ENCODE results near the gene CCDC82. TPM values are rescaled to one million over a fixed set of nuclear protein-coding genes. Genes with fewer than 3 reads are reported as not detected.

Gene CCDC82
- total RNA-seq, 1 experiment from 2014 or later: 15.8 TPM

- POLR2A ChIA-PET: interaction anchor here (0.6 to 8.4 kb wide), 49 partner anchors 14 to 1788 kb away, joined by 3 to 217 read pairs (median 4); partner anchors contain the start of genes CCDC82, CEP57, FAM76B and JRKL
- TSS peak; percentile 64 for BruUV-seq (replicated peaks)
- DNase-seq (ENCODE audit: unreplicated experiment): no peak
- CTCF ChIA-PET: interaction anchor here (0.6 to 11.2 kb wide), 111 partner anchors 8 to 678 kb away, joined by 3 to 202 read pairs (median 5); partner anchors contain the start of genes CCDC82, JRKL and MTMR2
- peak overlapping the region; percentile 94 for H3K27ac Mint-ChIP-seq (ENCODE audit: low read depth, unreplicated experiment)
- H3K4me3 Mint-ChIP-seq (ENCODE audit: unreplicated experiment): peak overlapping the region; percentile 95
- peak; percentile 3 for TF ChIP-seq CTCF (IDR thresholded peaks at IDR 0.05; ENCODE audit: unreplicated experiment)
- H3K27me3 Mint-ChIP-seq (ENCODE audit: insufficient read depth, unreplicated experiment): no peaks in the 10 kb centered on the region
- intact Hi-C loops (cut with micrococcal nuclease): loop anchor here (2.0 to 5.0 kb wide), 3 partner anchors 80 to 420 kb away; partner anchors contain the start of gene MTMR2
- peaks cover 44% of the 10 kb centered on the region for H3K4me1 Mint-ChIP-seq (ENCODE audit: insufficient read depth, unreplicated experiment)
- peaks cover 6% of the 10 kb centered on the region for H3K36me3 Mint-ChIP-seq (ENCODE audit: insufficient read depth, unreplicated experiment)
- H3K9me3 Mint-ChIP-seq (ENCODE audit: unreplicated experiment): no peaks in the 10 kb centered on the region
These were observed 47.4 kb downstream of the CCDC82 start for GRCh38 chr11:96342014-96342960.

GRCh38 chr11:96341211-96342013 lies 48.3 kb downstream of the CCDC82 start:
- DNase-seq (ENCODE audit: unreplicated experiment): peak; percentile 51
- intact Hi-C loops (cut with micrococcal nuclease): loop anchor here (2.0 to 5.0 kb wide), 4 partner anchors 35 to 419 kb away; partner anchors contain the start of gene MTMR2
- POLR2A ChIA-PET: interaction anchor here (0.6 to 8.4 kb wide), 24 partner anchors 10 to 552 kb away, joined by 3 to 217 read pairs (median 4); partner anchors contain the start of genes CCDC82, FAM76B, JRKL and MTMR2
- Mint-ChIP-seq H3K9me3 (ENCODE audit: unreplicated experiment) (no peaks in the 10 kb centered on the region), H3K36me3 (ENCODE audit: insufficient read depth, unreplicated experiment) (peaks cover 6% of the 10 kb centered on the region), H3K4me1 (ENCODE audit: insufficient read depth, unreplicated experiment) (peaks cover 46% of the 10 kb centered on the region), H3K4me3 (ENCODE audit: unreplicated experiment) (peak overlapping the region; percentile 95), H3K27me3 (ENCODE audit: insufficient read depth, unreplicated experiment) (no peaks in the 10 kb centered on the region), H3K27ac (ENCODE audit: low read depth, unreplicated experiment) (peak overlapping the region; percentile 94)
- no TSS peak for BruUV-seq (replicated peaks)
- CTCF ChIA-PET: interaction anchor here (0.6 to 11.2 kb wide), 48 partner anchors 9 to 520 kb away, joined by 3 to 202 read pairs (median 4); no protein-coding TSS in a partner anchor
- peak; percentile 20 for TF ChIP-seq CTCF (IDR thresholded peaks at IDR 0.05; ENCODE audit: unreplicated experiment)

- DNase-seq (ENCODE audit: unreplicated experiment): peak; percentile 16
- Mint-ChIP-seq H3K36me3 (ENCODE audit: insufficient read depth, unreplicated experiment) (peaks cover 6% of the 10 kb centered on the region), H3K4me3 (ENCODE audit: unreplicated experiment) (peak overlapping the region; percentile 95), H3K27ac (ENCODE audit: low read depth, unreplicated experiment) (peak overlapping the region; percentile 94), H3K4me1 (ENCODE audit: insufficient read depth, unreplicated experiment) (peaks cover 50% of the 10 kb centered on the region), H3K27me3 (ENCODE audit: insufficient read depth, unreplicated experiment) (no peaks in the 10 kb centered on the region), H3K9me3 (ENCODE audit: unreplicated experiment) (no peaks in the 10 kb centered on the region)
- ChIA-PET POLR2A (interaction anchor here (0.6 to 8.4 kb wide), 15 partner anchors 15 to 457 kb away, joined by 3 to 217 read pairs (median 4); partner anchors contain the start of genes CCDC82 and JRKL), CTCF (interaction anchor here (0.7 to 11.2 kb wide), 21 partner anchors 10 to 504 kb away, joined by 3 to 202 read pairs (median 5); partner anchors contain the start of genes CCDC82 and JRKL)
- TF ChIP-seq CTCF (IDR thresholded peaks at IDR 0.05; ENCODE audit: unreplicated experiment): no peak
- no TSS peak for BruUV-seq (replicated peaks)
- intact Hi-C loops (cut with micrococcal nuclease): loop anchor here (1.0 to 5.0 kb wide), 4 partner anchors 34 to 463 kb away; partner anchors contain the start of gene MTMR2
These were observed 49.2 kb downstream of the CCDC82 start for GRCh38 chr11:96340555-96340885.

Data from MCF 10A (cell line).